ENCODE results near the gene ZNF473. TPM values are rescaled to one million over a fixed set of nuclear protein-coding genes. Genes with fewer than 3 reads are reported as not detected.

ZNF473 gene
- total RNA-seq, 4 donors from 2014 or later, result 1.00 to 60.2 (median 7.9) TPM

DNA sequence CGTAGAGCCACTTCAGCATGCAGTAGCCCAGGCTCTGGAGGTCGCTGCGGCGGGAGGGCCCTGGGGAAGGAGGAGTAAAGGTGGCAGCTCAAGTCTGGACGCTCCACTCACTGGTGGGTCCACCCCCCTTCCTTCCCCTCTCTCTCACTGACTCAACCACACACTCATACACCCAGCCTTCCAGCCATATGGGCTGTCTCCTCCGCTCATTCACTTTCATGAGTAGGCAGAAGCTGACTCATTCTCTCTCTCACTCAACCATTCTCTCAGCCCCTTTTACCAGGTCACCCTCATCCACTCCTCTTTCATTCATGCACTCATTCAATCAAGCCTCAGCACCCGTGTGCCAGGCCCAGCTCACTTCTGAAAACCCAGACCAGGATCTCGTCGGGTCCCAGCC is 37.4 kb upstream of the ZNF473 start:
- Histone ChIP-seq H3K27ac (no peak overlapping the region), H3K4me3 (no peak overlapping the region), H3K9me3 (no peaks in the 10 kb centered on the region), H3K27me3 (no peaks in the 10 kb centered on the region), H3K36me3 (peaks cover 0 to 36% (median 11%) of the 10 kb centered on the region in 4 donors), H3K4me1 (no peaks in the 10 kb centered on the region)
- 80 to 93% methylated on average over 1 to 9 of the region's 9 CpGs for WGBS, 2 donors (ENCODE audit: low coverage in 1 of 2)
- TF ChIP-seq, protein P1, sequence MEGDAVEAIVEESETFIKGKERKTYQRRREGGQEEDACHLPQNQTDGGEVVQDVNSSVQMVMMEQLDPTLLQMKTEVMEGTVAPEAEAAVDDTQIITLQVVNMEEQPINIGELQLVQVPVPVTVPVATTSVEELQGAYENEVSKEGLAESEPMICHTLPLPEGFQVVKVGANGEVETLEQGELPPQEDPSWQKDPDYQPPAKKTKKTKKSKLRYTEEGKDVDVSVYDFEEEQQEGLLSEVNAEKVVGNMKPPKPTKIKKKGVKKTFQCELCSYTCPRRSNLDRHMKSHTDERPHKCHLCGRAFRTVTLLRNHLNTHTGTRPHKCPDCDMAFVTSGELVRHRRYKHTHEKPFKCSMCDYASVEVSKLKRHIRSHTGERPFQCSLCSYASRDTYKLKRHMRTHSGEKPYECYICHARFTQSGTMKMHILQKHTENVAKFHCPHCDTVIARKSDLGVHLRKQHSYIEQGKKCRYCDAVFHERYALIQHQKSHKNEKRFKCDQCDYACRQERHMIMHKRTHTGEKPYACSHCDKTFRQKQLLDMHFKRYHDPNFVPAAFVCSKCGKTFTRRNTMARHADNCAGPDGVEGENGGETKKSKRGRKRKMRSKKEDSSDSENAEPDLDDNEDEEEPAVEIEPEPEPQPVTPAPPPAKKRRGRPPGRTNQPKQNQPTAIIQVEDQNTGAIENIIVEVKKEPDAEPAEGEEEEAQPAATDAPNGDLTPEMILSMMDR (IDR thresholded peaks at IDR 0.05), result no peak
- TF ChIP-seq POLR2AphosphoS5 (IDR thresholded peaks at IDR 0.05) (no peak), EP300 (IDR thresholded peaks at IDR 0.05; ENCODE audit: low read depth) (no peak), POLR2A (IDR thresholded peaks at IDR 0.05) (no peak)
- intact Hi-C loops (cut with DNase I; ENCODE audit: low total_unique reads), result no loop called here
- in situ Hi-C loops (cut with MboI; ENCODE audit: low pct_ligation_motif_present in 1 of 4, low pct_unique_long_range_greater_than_20kb in 1 of 4, low sequenced_read_pairs in 3 of 4), result loop anchor here in 2 of 4 donors (10.0 kb wide), 1 partner anchor 54 kb away; no protein-coding TSS in a partner anchor
- no peak for DNase-seq

DNA sequence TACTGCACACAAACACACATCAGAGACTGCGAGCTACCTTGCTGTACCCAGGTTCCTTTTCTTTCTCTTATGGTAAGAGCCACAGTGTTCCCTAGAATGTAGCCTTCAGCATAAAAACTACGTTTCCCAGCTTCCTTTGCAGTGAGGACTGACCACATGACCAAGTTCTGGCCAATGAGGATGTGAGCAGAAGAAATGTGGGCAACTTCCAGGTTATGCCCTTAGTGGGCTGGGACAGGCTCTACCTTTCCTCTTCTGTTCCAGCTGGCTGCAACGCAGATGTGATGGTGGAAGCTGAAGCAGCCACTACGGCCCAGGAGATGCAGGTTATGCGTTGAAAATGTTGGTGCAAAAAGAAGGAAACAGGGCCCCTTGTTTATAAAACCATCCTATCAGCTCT is 28.1 kb upstream of the ZNF473 start:
- Histone ChIP-seq H3K9me3 (no peaks in the 10 kb centered on the region), H3K27ac (no peak overlapping the region), H3K4me3 (no peak overlapping the region), H3K27me3 (no peaks in the 10 kb centered on the region), H3K4me1 (no peaks in the 10 kb centered on the region), H3K36me3 (peaks cover 0 to 68% (median 29%) of the 10 kb centered on the region in 4 donors)
- DNase-seq, result no peak
- TF ChIP-seq POLR2A (IDR thresholded peaks at IDR 0.05), result no peak
- TF ChIP-seq EP300 (IDR thresholded peaks at IDR 0.05; ENCODE audit: low read depth), result no peak
- no peak for TF ChIP-seq POLR2AphosphoS5 (IDR thresholded peaks at IDR 0.05)
- TF ChIP-seq, protein P1 (IDR thresholded peaks at IDR 0.05), result no peak
- intact Hi-C loops (cut with DNase I; ENCODE audit: low total_unique reads) (no loop called here), in situ Hi-C loops (cut with MboI; ENCODE audit: low pct_ligation_motif_present in 1 of 4, low pct_unique_long_range_greater_than_20kb in 1 of 4, low sequenced_read_pairs in 3 of 4) (no loop called here)
- WGBS, 2 donors (ENCODE audit: low coverage in 1 of 2), result 72% methylated on average over 5 of the region's 5 CpGs; no CpG with 5 or more reads in 1 of the 2 donors

DNA sequence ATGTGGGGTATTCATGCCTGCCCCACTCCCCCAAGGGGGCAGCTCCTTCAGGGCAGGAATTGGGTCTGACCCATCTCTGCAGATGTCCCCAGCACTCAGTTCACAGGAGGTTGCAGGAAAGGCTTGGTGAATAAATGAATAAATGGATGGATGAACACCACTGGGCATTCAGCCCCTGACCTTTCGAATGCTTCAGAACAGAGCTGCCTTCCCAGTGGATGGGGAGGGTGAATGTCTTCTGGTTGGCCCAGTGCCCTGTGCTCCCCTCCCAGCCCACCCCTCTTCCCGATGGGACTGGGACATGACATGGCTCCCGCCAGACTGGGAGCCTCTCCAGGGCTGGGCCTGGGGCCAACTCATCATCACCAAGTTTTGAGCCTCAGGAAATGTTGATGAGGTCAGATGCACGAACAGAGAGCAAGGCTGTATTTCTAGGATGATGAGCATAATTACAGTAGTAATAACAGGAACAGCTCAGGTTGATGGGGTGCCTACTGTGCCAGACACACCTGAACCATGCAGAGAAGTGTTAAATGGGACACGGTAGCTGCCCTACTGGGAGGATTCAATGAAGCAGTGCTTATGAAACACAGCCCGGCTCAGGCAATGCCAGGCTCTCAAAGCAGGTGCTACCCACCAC is 26.3 kb upstream of the ZNF473 start:
- H3K27me3 ChIP-seq, result no peaks in the 10 kb centered on the region
- in situ Hi-C loops (cut with MboI; ENCODE audit: low pct_ligation_motif_present in 1 of 4, low pct_unique_long_range_greater_than_20kb in 1 of 4, low sequenced_read_pairs in 3 of 4) (no loop called here), intact Hi-C loops (cut with DNase I; ENCODE audit: low total_unique reads) (no loop called here)
- no peaks in the 10 kb centered on the region for H3K9me3 ChIP-seq
- H3K27ac ChIP-seq, result no peak overlapping the region
- no peak for TF ChIP-seq POLR2A (IDR thresholded peaks at IDR 0.05)
- no peak for TF ChIP-seq EP300 (IDR thresholded peaks at IDR 0.05; ENCODE audit: low read depth)
- 50 to 67% methylated on average over 1 to 6 of the region's 6 CpGs for WGBS, 2 donors (ENCODE audit: low coverage in 1 of 2)
- no peak overlapping the region for H3K4me3 ChIP-seq
- no peak for DNase-seq
- peaks cover 4 to 9% (median 7%) of the 10 kb centered on the region in 4 donors for H3K4me1 ChIP-seq
- H3K36me3 ChIP-seq, result peaks cover 0 to 54% (median 23%) of the 10 kb centered on the region in 4 donors

DNA sequence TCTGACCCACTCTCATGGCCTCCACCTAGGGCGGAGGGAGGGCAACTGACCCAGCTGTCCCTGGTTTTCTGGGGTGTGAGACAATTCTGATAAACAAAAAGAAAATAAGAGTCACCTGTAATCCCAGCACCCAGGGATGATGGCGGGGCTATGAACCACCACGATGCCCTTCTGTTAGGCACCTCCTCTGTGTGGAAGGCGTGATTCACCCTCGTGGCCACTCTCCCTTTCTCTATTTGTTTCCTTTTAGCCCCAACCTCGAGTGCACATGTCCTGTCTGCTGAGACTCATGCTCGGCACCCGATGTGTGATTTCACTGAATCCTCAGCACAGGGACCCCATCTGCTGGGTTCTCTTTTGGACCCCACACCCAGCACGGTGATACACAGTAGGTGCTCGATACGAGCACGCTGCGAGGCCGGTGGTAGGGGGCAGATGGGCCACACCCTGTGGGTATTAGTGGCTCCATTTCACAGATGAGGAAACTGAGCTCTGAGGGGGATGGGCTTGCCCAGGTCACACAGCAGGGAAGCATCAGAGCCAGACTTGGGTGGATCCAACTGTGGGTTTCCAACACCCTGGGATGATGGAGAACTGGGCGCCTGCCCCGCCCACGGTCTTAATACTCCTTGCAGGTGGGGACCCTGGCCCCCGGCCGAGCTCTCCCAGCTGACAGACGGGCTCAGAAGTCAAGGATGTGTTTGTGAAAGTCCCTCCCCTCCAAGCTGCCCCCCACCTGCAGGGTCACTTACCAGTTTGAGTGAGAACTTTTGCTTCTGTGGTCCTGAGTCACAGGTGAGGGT is 25.6 kb upstream of the ZNF473 start:
- H3K36me3 ChIP-seq, result peaks cover 0 to 53% (median 22%) of the 10 kb centered on the region in 4 donors

More for the DNA sequence above, 25.6 kb upstream of the ZNF473 start:
- no peak overlapping the region for H3K4me3 ChIP-seq
- DNase-seq, result no peak
- H3K27me3 ChIP-seq, result no peaks in the 10 kb centered on the region
- in situ Hi-C loops (cut with MboI; ENCODE audit: low pct_ligation_motif_present in 1 of 4, low pct_unique_long_range_greater_than_20kb in 1 of 4, low sequenced_read_pairs in 3 of 4) (no loop called here), intact Hi-C loops (cut with DNase I; ENCODE audit: low total_unique reads) (no loop called here)
- peaks cover 5 to 16% (median 8%) of the 10 kb centered on the region in 4 donors for H3K4me1 ChIP-seq
- no peak overlapping the region for H3K27ac ChIP-seq
- 92% methylated on average over 20 of the region's 20 CpGs; no CpG with 5 or more reads in 1 of the 2 donors for WGBS, 2 donors (ENCODE audit: low coverage in 1 of 2)
- no peaks in the 10 kb centered on the region for H3K9me3 ChIP-seq
- no peak for TF ChIP-seq EP300 (IDR thresholded peaks at IDR 0.05; ENCODE audit: low read depth)
- TF ChIP-seq, protein P1 (IDR thresholded peaks at IDR 0.05), result no peak
- no peak for TF ChIP-seq POLR2A (IDR thresholded peaks at IDR 0.05)
- no peak for TF ChIP-seq POLR2AphosphoS5 (IDR thresholded peaks at IDR 0.05)
